Liver (tissue), 9 donors: ENCODE results near the gene C17orf78. TPM values are rescaled to one million over a fixed set of nuclear protein-coding genes. Genes with fewer than 3 reads are reported as not detected.

ENCODE experiments used
- DNase-seq: peaks from one replicate; pipeline ENCODE4 v3.0.0-alpha.2; 2017; ENCODE audit warnings: low spot score
- H3K27ac ChIP-seq, 2 donors: one replicate each; pipeline ENCODE4 v1.7.0; 2013; ENCODE audit warnings: inconsistent platforms in 2 of 2, low read length in 2 of 2, control low read depth in 1 of 2, low read depth in 1 of 2, mild to moderate bottlenecking in 1 of 2
- H3K27me3 ChIP-seq, 4 donors: one replicate each; pipeline versions ENCODE4 v1.6.1 to v1.7.0; 2013; ENCODE audit warnings: low read length in 3 of 4, inconsistent platforms in 1 of 4, mild to moderate bottlenecking in 1 of 4, moderate library complexity in 1 of 4; ENCODE audit not compliant: control insufficient read depth in 4 of 4, insufficient read depth in 4 of 4
- H3K36me3 ChIP-seq, 4 donors: one replicate each; pipeline versions ENCODE4 v1.6.1 to v1.7.0; 2013; ENCODE audit warnings: low read length in 3 of 4, mild to moderate bottlenecking in 3 of 4, low read depth in 1 of 4, moderate library complexity in 1 of 4; ENCODE audit not compliant: control insufficient read depth in 4 of 4, insufficient read depth in 3 of 4
- H3K4me1 ChIP-seq, 4 donors: one replicate each; pipeline versions ENCODE4 v1.6.1 to v1.7.0; 2013; ENCODE audit warnings: low read length in 3 of 4, mild to moderate bottlenecking in 3 of 4, moderate library complexity in 1 of 4; ENCODE audit not compliant: control insufficient read depth in 4 of 4, insufficient read depth in 4 of 4
- H3K4me3 ChIP-seq, 3 donors: one replicate each; pipeline versions ENCODE4 v1.6.1 to v1.7.0; 2013; ENCODE audit warnings: low read length in 3 of 3, control low read depth in 1 of 3, low read depth in 1 of 3, mild to moderate bottlenecking in 1 of 3
- H3K9ac ChIP-seq, 2 donors: one replicate each; pipeline ENCODE4 v1.7.0; 2013; ENCODE audit warnings: low read length in 2 of 2, mild to moderate bottlenecking in 2 of 2, moderate library complexity in 2 of 2, control low read depth in 1 of 2, low read depth in 1 of 2
- H3K9me3 ChIP-seq, 4 donors: one replicate each; pipeline versions ENCODE4 v1.6.1 to v1.7.0; 2013; ENCODE audit warnings: low read length in 3 of 4; ENCODE audit not compliant: control insufficient read depth in 4 of 4
- FOXA1 ChIP-seq: IDR thresholded peaks from 2 replicates; pipeline ENCODE4 v1.6.1; 2016; ENCODE audit warnings: antibody characterized with exemption
- FOXA2 ChIP-seq: IDR thresholded peaks from 2 replicates; pipeline ENCODE4 v1.6.1; 2016; ENCODE audit warnings: antibody characterized with exemption
- GABPA ChIP-seq, 2 donors: IDR thresholded peaks in 1 of 2; conservative IDR thresholded peaks in 1 of 2; 2 replicates each; pipeline ENCODE4 v1.6.1; 2016; ENCODE audit warnings: antibody characterized with exemption in 2 of 2, mild to moderate bottlenecking in 1 of 2, moderate library complexity in 1 of 2
- HNF4A ChIP-seq, 2 donors: conservative IDR thresholded peaks; 2 replicates each; pipeline ENCODE4 v1.6.1; 2016; ENCODE audit warnings: antibody characterized with exemption in 2 of 2, mild to moderate bottlenecking in 2 of 2
- JUND ChIP-seq, 2 donors: IDR thresholded peaks; 2 replicates each; pipeline ENCODE4 v1.6.1; 2016; ENCODE audit warnings: antibody characterized with exemption in 2 of 2
- NR2F2 ChIP-seq: IDR thresholded peaks from 2 replicates; pipeline ENCODE4 v1.6.1; 2016; ENCODE audit warnings: antibody characterized with exemption
- RAD21 ChIP-seq, 2 donors: IDR thresholded peaks; 2 replicates each; pipeline ENCODE4 v1.6.1; 2016; ENCODE audit warnings: antibody characterized with exemption in 2 of 2, mild to moderate bottlenecking in 2 of 2
- RXRA ChIP-seq, 2 donors: IDR thresholded peaks; 2 replicates each; pipeline ENCODE4 v1.6.1; 2017 to 2018; ENCODE audit warnings: antibody characterized with exemption in 2 of 2, mild to moderate bottlenecking in 1 of 2
- SP1 ChIP-seq: IDR thresholded peaks from 2 replicates; pipeline ENCODE4 v1.6.1; 2018; ENCODE audit warnings: antibody characterized with exemption, mild to moderate bottlenecking
- TAF1 ChIP-seq: conservative IDR thresholded peaks from 2 replicates; pipeline ENCODE4 v1.6.1; 2016; ENCODE audit warnings: antibody characterized with exemption, mild to moderate bottlenecking
- WGBS: extraction: QIAGEN DNeasy Blood & Tissue Kit; methylation state at CpG from one replicate; pipeline ENCODE4 v1.1.7; 2013; 5-methylcytosine and 5-hydroxymethylcytosine counted together
- polyA plus RNA-seq, 2 donors: library from polyadenylated mRNA; stranded (reverse) in 1 of 2; unstranded in 1 of 2; fragments of 200-250 nt in 1 of 2; fragments of >200 nt in 1 of 2; fragmentation: Nextera tagmentation in 1 of 2; extraction: Ambion mirVana in 1 of 2; gene quantifications; one replicate each; pipeline versions ENCODE4 v1.2.1 to v1.2.3, GENCODE V29; 2013 to 2015
- total RNA-seq, 2 donors: library from RNA; depleted of rRNA; stranded (reverse); fragments of >200 nt; gene quantifications; one replicate each; pipeline ENCODE4 v1.2.3, GENCODE V29; 2014
- TF ChIP-seq, protein P1 (sequence below): IDR thresholded peaks from 2 replicates; pipeline ENCODE4 v1.6.1; 2016; ENCODE audit warnings: antibody characterized with exemption, mild to moderate bottlenecking
- TF ChIP-seq, protein P2 (sequence below): IDR thresholded peaks from 2 replicates; pipeline ENCODE4 v1.6.1; 2016; ENCODE audit warnings: antibody characterized with exemption
- TF ChIP-seq, protein P3 (sequence below): IDR thresholded peaks from 2 replicates; pipeline ENCODE4 v1.6.1; 2016; ENCODE audit warnings: antibody characterized with exemption
- TF ChIP-seq, protein P4 (sequence below): fragments of 150-350 bp; IDR thresholded peaks from 2 replicates; pipeline ENCODE4 v1.5.1; 2017; ENCODE audit warnings: improper control_type of control experiment, low read depth, low read length; ENCODE audit not compliant: missing input control
- donor health status: healthy.
- donor health status: healthy.
- donor health status: healthy.
- donor health status: healthy.
- donor health status: healthy.

Gene C17orf78
- total and polyA plus RNA-seq, 4 donors = not detected

DNA sequence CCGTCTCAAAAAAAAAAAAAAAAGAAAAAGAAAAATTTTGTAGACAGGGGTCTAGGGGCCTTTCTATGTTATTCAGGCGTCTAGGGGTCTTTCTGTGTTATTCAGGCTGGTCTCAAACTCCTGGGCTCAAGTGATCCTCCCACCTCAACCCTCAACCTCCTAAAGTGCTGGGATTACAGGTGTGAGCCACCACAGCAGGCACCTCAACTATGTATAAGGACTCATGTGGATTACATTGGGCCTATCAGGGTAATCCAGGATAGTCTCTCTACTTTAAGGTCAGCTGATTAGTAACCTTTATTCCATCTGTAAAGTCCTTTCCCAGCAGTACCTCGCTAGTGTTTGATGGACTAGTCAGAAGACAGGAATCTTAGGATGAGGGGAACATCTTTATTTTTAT, 53.3 kb downstream of the C17orf78 start (continued):
- TF ChIP-seq, protein P1, sequence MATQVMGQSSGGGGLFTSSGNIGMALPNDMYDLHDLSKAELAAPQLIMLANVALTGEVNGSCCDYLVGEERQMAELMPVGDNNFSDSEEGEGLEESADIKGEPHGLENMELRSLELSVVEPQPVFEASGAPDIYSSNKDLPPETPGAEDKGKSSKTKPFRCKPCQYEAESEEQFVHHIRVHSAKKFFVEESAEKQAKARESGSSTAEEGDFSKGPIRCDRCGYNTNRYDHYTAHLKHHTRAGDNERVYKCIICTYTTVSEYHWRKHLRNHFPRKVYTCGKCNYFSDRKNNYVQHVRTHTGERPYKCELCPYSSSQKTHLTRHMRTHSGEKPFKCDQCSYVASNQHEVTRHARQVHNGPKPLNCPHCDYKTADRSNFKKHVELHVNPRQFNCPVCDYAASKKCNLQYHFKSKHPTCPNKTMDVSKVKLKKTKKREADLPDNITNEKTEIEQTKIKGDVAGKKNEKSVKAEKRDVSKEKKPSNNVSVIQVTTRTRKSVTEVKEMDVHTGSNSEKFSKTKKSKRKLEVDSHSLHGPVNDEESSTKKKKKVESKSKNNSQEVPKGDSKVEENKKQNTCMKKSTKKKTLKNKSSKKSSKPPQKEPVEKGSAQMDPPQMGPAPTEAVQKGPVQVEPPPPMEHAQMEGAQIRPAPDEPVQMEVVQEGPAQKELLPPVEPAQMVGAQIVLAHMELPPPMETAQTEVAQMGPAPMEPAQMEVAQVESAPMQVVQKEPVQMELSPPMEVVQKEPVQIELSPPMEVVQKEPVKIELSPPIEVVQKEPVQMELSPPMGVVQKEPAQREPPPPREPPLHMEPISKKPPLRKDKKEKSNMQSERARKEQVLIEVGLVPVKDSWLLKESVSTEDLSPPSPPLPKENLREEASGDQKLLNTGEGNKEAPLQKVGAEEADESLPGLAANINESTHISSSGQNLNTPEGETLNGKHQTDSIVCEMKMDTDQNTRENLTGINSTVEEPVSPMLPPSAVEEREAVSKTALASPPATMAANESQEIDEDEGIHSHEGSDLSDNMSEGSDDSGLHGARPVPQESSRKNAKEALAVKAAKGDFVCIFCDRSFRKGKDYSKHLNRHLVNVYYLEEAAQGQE = no peak
- TF ChIP-seq RXRA (IDR thresholded peaks at IDR 0.05) (no peak), TAF1 (no peak)

DNA sequence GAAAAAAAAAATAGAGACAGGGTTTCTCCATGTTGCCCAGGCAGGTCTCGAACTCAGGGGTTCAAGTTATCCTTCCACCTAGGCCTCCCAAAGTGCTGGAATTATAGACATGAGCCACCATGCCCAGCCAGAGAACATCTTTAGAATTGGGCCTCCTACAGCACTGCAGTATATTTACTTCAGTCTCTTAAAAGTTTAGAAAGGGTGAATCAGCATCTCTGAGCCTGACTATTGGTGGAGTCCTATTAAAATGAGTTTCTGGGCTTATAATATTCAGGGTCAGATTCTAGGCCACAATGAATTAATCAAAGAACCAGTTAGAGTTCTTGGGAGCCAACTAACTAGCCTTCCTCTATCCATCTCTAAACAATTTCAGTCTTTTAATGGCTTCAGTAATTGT, 53.7 kb downstream of the C17orf78 start:
- WGBS = 96% methylated on average over 1 of the region's 1 CpG
- no peak overlapping the region for H3K27ac ChIP-seq
- H3K9ac ChIP-seq = no peak overlapping the region
- H3K4me3 ChIP-seq = no peak overlapping the region
- H3K27me3 ChIP-seq = no peaks in the 10 kb centered on the region
- H3K4me1 ChIP-seq = no peaks in the 10 kb centered on the region
- DNase-seq = no peak
- peaks cover 4 to 46% (median 36%) of the 10 kb centered on the region in 4 donors for H3K36me3 ChIP-seq
- H3K9me3 ChIP-seq = no peaks in the 10 kb centered on the region
- TF ChIP-seq SP1 = no peak
- TF ChIP-seq FOXA1 = no peak
- TF ChIP-seq RAD21 (IDR thresholded peaks at IDR 0.05) = no peak
- TF ChIP-seq FOXA2 = no peak
- no peak for TF ChIP-seq RXRA (IDR thresholded peaks at IDR 0.05)
- TF ChIP-seq NR2F2 = no peak
- TF ChIP-seq GABPA (IDR thresholded peaks at IDR 0.05 in 1 of 2, conservative IDR thresholded peaks at IDR 0.05 in 1 of 2) = no peak
- TF ChIP-seq HNF4A (conservative IDR thresholded peaks at IDR 0.05) = no peak
- TF ChIP-seq, protein P2, sequence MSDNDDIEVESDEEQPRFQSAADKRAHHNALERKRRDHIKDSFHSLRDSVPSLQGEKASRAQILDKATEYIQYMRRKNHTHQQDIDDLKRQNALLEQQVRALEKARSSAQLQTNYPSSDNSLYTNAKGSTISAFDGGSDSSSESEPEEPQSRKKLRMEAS = no peak
- TF ChIP-seq, protein P3, sequence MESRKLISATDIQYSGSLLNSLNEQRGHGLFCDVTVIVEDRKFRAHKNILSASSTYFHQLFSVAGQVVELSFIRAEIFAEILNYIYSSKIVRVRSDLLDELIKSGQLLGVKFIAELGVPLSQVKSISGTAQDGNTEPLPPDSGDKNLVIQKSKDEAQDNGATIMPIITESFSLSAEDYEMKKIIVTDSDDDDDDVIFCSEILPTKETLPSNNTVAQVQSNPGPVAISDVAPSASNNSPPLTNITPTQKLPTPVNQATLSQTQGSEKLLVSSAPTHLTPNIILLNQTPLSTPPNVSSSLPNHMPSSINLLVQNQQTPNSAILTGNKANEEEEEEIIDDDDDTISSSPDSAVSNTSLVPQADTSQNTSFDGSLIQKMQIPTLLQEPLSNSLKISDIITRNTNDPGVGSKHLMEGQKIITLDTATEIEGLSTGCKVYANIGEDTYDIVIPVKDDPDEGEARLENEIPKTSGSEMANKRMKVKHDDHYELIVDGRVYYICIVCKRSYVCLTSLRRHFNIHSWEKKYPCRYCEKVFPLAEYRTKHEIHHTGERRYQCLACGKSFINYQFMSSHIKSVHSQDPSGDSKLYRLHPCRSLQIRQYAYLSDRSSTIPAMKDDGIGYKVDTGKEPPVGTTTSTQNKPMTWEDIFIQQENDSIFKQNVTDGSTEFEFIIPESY = no peak
- no peak for TF ChIP-seq JUND (IDR thresholded peaks at IDR 0.05)
- TF ChIP-seq, protein P4, sequence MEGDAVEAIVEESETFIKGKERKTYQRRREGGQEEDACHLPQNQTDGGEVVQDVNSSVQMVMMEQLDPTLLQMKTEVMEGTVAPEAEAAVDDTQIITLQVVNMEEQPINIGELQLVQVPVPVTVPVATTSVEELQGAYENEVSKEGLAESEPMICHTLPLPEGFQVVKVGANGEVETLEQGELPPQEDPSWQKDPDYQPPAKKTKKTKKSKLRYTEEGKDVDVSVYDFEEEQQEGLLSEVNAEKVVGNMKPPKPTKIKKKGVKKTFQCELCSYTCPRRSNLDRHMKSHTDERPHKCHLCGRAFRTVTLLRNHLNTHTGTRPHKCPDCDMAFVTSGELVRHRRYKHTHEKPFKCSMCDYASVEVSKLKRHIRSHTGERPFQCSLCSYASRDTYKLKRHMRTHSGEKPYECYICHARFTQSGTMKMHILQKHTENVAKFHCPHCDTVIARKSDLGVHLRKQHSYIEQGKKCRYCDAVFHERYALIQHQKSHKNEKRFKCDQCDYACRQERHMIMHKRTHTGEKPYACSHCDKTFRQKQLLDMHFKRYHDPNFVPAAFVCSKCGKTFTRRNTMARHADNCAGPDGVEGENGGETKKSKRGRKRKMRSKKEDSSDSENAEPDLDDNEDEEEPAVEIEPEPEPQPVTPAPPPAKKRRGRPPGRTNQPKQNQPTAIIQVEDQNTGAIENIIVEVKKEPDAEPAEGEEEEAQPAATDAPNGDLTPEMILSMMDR = no peak
